Lung microvascular endothelial cell (primary cell): ENCODE results near the gene MAT1A. TPM values are rescaled to one million over a fixed set of nuclear protein-coding genes. Genes with fewer than 3 reads are reported as not detected.
"Not testable (repeated sequence)": the region's sequence is repeated elsewhere in the genome, so short reads cannot be mapped to it uniquely, and the experiment has no call there.

ENCODE experiments used
- DNase-seq, 2 donors: peaks; one replicate each; pipeline versions ENCODE4 v3.0.0 to v3.0.0-alpha.2; 2010; ENCODE audit warnings: low read depth in 2 of 2
- total RNA-seq: library from RNA; depleted of rRNA; stranded (reverse); fragments of >200 nt; gene quantifications from 2 replicates; pipeline ENCODE4 v1.2.1, GENCODE V29; 2014

MAT1A gene
- total RNA-seq, 1 donor from 2014 or later = not detected

DNA sequence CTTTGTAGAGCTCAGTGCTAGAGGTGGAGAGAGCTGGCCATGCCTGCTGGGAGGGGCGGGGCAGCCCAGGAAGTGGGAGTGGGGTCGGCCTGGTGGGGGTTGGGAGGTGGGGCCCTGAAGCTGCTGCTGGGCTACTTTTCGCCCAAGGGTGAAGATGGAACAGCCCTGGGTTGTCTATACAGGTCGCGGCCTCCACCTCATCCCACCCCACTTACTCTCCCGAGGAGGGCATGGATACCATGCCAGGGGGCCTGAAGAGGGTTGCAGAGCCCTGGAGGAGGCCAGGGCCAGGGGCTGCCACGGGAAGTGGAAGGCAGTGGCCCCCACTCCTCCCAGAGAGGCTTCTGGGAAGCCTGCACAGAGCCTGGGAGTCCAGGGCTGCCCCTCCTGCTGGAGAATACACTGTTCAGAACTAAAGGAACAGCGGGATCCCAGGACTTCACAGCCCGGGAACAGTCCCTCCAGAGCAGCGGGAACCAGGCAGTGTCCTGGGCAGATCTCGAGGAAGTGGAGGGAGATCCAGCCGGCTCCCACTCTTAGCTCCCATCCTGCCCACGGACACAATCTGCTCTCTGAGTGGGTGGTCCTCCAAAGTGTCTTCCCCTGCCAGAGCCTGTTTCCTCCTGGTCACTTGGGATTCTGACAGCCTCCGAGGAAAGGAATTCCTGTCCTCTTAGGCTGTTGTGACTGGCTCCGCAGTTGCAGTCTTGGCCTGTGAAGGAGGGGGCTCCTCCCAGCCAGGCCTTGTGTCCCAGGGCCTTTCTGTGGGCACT lies 23.5 kb downstream of the MAT1A start:
- DNase-seq = no peak

DNA sequence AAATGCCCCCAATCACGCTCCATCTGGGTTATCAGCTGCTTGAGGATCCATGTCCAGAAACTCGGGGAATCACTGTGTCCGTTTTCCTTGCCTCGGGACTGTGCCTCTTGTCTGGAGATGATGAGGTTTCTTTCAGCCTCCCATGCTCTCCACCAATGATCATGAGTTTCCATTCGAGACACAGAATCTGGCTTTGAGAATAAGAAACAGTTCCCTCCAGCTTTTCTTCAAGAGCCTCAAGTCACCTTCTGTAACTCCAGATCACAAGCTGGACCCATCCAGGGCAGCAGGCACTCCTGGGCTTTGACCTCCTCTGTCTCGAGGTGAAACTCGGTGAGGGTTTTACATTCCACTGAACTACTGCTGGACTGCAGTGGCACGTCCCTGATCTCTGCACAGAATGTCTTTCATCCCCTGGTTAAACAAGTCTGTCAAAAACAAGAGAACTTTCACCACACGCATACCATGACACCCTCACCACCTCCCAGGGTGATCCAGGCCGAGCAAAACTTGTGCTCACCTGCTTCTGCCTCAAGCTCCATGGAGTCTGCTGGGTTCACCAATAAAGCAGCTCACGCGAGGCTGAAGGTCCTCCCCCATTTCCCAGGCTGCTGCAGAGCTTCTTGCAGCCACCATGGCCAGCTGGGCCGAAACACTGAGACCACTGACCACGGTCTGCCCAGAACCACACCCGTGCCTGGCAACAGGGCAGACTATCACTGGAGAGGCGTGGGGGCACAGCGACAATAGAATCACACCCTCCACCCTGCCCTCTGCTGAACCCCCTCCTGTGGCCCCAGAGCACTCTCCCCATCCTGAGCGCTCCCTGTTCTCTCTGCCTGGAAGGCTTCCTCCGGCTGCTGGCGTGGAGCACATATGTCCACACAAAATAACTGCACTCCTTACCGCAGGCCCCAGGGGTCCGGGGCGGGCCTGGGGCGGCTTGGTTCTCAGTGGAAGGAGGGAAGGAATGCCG lies 25.1 kb downstream of the MAT1A start:
- no peak for DNase-seq

GRCh38 chr10:80261316-80262030 lies 28.0 kb downstream of the MAT1A start:
- DNase-seq = no peak

- peak; percentile 20 to 44 for DNase-seq
Observed at GRCh38 chr10:80260295-80261243, 28.9 kb downstream of the MAT1A start.

- no peak for DNase-seq
Observed at GRCh38 chr10:80259405-80259871, 30.0 kb downstream of the MAT1A start.

DNA sequence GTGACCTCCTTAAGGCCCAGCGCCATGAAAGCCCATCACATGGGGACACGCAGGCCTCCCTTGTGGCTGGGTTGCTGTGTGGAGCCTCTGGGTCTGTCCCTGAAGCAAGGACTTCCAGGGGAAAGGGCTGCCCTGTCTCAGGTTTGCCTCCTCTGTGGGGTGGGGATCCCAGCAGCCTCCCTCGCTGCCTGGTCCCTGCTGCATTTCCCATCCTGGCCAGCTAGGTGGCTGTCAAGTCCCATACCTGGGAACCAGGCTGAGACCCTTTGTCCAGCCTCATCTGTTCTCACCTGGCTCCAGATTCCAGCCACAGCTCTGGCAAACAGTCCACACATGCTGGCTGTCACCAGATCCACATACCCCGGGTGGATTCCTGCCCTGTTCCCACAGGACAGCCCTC lies 32.7 kb downstream of the MAT1A start:
- not testable (repeated sequence) for DNase-seq

GRCh38 chr10:80254726-80255125 lies 34.7 kb downstream of the MAT1A start:
- not testable (repeated sequence) for DNase-seq

DNA sequence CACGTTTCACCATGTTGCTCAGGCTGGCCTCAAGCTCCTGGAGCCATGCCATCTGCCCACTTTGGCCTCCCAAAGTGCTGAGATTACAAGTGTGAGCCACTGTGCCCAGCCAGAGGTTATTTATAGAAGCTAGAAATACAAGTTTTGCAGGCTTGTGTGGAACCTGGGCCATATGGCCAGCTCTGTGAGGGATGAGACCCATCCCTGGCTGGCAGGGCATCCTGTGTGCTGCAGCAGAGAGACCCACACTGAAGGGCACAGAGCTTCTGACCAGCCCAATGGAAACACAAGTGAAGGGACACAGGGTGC lies 35.5 kb downstream of the MAT1A start:
- not testable (repeated sequence) for DNase-seq

GRCh38 chr10:80253266-80253962 lies 36.0 kb downstream of the MAT1A start:
- DNase-seq = no peak

GRCh38 chr10:80252296-80252887 lies 37.1 kb downstream of the MAT1A start:
- no peak for DNase-seq

GRCh38 chr10:80251703-80252280 lies 37.7 kb downstream of the MAT1A start:
- not testable (repeated sequence) for DNase-seq

DNA sequence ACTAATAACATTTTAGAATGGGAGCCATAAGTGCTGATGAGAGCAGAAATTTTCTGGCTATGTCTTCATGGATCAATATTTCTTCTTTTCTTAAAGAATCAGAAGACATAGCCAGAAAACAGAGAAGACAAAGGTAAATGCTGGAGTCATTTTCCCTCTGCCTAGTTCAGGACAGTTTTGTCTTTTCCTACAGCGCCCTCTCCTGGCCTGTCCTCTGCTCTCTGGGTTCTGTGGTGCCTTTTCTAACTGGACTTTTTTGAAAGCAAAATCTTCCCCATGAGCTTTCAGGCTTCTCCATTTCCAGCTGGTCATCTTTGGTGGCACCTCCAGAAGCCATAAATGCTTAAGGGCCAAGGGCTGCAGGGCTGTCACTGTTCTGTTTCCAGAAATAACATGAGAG lies 39.1 kb downstream of the MAT1A start:
- not testable (repeated sequence) for DNase-seq

DNA sequence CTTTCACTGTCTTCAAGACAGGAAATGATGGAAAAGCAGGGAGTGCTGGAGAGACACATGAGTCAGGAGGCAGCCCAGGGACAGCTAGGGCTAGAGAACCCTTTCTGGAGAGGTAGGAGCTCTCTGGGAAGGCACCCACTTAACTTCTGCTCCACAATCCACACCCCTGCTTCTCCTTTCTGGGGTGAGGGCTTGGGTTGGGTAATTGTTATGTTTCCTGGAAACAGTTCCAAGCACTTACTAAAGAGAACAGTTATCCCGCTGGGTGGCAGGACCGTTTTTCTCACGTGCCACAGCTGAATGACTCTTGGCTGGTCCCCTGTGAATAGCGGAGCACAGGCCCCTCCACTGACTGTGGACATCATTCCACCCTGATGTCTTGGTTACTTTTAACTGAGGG lies 39.6 kb downstream of the MAT1A start:
- DNase-seq = not testable (repeated sequence)

DNA sequence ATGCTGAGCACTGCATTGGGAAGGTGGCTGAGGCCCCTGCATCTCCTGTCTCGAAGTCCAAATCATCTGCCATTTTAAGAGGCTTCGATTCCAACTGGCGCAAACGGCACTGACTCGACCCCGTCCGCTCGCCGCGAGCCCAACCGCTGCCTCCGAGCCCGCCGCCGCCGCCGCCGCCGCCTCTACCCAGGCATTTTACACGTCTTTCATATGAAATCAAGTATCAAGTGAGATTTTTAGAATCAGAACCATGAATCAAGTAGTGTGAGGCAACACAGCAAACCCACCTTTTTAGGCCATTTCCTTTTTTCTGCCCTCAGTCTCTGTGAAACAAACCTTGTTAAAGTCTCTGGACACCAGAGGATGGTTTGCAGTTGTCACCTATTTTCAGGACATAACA lies 41.8 kb downstream of the MAT1A start:
- DNase-seq = not testable (repeated sequence)

DNA sequence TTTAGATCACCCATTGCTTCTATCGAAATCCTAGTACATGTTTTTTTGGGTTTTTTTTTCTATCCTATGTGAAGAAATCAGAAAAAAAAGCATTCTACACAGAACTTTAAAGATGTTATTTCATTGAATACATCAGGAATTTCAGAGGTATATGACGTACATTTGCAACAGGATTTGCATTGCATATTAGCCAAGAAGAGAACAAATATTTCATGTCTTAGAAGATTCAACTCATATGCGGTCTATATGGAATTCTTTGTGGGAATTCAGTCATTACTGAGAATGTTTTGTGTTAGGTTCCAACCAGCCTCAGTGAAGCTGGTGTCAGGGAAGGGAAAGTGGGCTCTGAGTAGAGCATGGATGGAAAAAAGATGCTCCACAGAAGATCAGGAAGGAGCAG lies 45.1 kb downstream of the MAT1A start:
- not testable (repeated sequence) for DNase-seq

DNA sequence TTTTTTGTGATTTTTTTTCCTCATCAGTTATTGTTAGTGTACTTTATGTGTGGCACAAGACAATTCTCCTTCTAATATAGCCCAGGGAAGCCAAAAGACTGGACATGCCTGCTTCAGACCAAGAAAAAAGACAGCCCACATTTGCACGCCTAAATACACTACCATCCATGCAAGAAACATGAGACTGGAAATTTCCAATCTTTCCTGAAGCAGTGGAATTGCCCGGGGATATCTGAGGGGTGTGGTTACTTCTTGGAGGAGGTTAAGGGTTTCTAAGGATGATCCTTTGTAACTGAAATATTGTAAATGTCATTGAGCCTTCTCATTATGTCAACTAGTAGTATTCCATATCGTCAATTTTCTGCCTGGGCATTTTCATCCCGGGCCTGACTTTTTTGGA lies 47.1 kb downstream of the MAT1A start:
- DNase-seq = not testable (repeated sequence)

GRCh38 chr10:80236457-80236856 lies 53.0 kb downstream of the MAT1A start:
- not testable (repeated sequence) for DNase-seq

GRCh38 chr10:80234331-80235235 lies 54.9 kb downstream of the MAT1A start:
- DNase-seq = not testable (repeated sequence)
